ENCODE data around the gene FSIP1.

Gene FSIP1

GRCh38 chr15:39665629-39666250 is 116.9 kb downstream of the FSIP1 start:
- no peak overlapping the region for H3K14ac ChIP-seq (ENCODE audit: low read length in 2 of 2)
- no peaks in the 10 kb centered on the region for H3K79me1 ChIP-seq (replicated peaks; ENCODE audit: low read length, poor library complexity, severe bottlenecking)
- no peak overlapping the region for H2AK5ac ChIP-seq (ENCODE audit: low read length, severe bottlenecking)
- no peak overlapping the region for H3K4me2 ChIP-seq (ENCODE audit: low read length, poor library complexity, severe bottlenecking)
- H3K23ac ChIP-seq (ENCODE audit: low read length in 2 of 2), result no peak overlapping the region
- H2BK5ac ChIP-seq (ENCODE audit: low read depth, low read length, poor library complexity, severe bottlenecking), result no peak overlapping the region
- peak overlapping the region; percentile 95 for H3K27ac ChIP-seq (ENCODE audit: low read length, poor library complexity, severe bottlenecking)
- no peak overlapping the region for H4K91ac ChIP-seq (ENCODE audit: low read length)
- no peak overlapping the region for H2BK15ac ChIP-seq (ENCODE audit: low read depth, poor library complexity, severe bottlenecking)
- no peak overlapping the region for H3K4ac ChIP-seq (ENCODE audit: low read depth in 1 of 2, low read length in 2 of 2)
- H3K4me3 ChIP-seq (ENCODE audit: insufficient read depth in 1 of 2, low read depth in 1 of 2, low read length in 2 of 2), result no peak overlapping the region
- no peaks in the 10 kb centered on the region for H3K9me3 ChIP-seq (ENCODE audit: control insufficient read depth, low read length)
- H3K18ac ChIP-seq (ENCODE audit: low read depth in 1 of 2, low read length in 2 of 2), result no peak overlapping the region
- no peak for DNase-seq
- no peak overlapping the region for H3K9ac ChIP-seq (ENCODE audit: low read length)
- no peak overlapping the region for H4K8ac ChIP-seq (ENCODE audit: low read length)
- no peak overlapping the region for H2BK120ac ChIP-seq (ENCODE audit: low read depth, low read length)
- no peak overlapping the region for H2BK12ac ChIP-seq (ENCODE audit: low read length in 2 of 2)
- H3K36me3 ChIP-seq (ENCODE audit: control insufficient read depth in 1 of 2, insufficient read depth in 2 of 2, low read depth in 1 of 2, low read length in 2 of 2), result no peaks in the 10 kb centered on the region
- no peak overlapping the region for H2AFZ ChIP-seq (ENCODE audit: low read depth, low read length)
- H3K27me3 ChIP-seq (ENCODE audit: control insufficient read depth in 1 of 2, insufficient read depth in 1 of 2, low read length in 2 of 2), result no peaks in the 10 kb centered on the region
- 85% methylated on average over 4 of the region's 4 CpGs for WGBS
- H3K4me1 ChIP-seq (ENCODE audit: control insufficient read depth, insufficient read depth, low read depth, low read length), result peaks cover 6% of the 10 kb centered on the region

- peak overlapping the region; percentile 82 for H2BK5ac ChIP-seq (ENCODE audit: low read depth, low read length, poor library complexity, severe bottlenecking)
- WGBS, result no CpG with 5 or more reads among the region's 2 CpGs
- H3K9me3 ChIP-seq (ENCODE audit: control insufficient read depth, low read length), result no peaks in the 10 kb centered on the region
- H2BK12ac ChIP-seq (ENCODE audit: low read length in 2 of 2), result no peak overlapping the region
- H3K4me2 ChIP-seq (ENCODE audit: low read length, poor library complexity, severe bottlenecking), result no peak overlapping the region
- no peak overlapping the region for H3K4ac ChIP-seq (ENCODE audit: low read depth in 1 of 2, low read length in 2 of 2)
- no peak overlapping the region for H4K91ac ChIP-seq (ENCODE audit: low read length)
- H2BK15ac ChIP-seq (ENCODE audit: low read depth, poor library complexity, severe bottlenecking), result no peak overlapping the region
- no peak overlapping the region for H3K27ac ChIP-seq (ENCODE audit: low read length, poor library complexity, severe bottlenecking)
- H2AK5ac ChIP-seq (ENCODE audit: low read length, severe bottlenecking), result no peak overlapping the region
- no peak for DNase-seq
- no peak overlapping the region for H3K18ac ChIP-seq (ENCODE audit: low read depth in 1 of 2, low read length in 2 of 2)
- no peak overlapping the region for H2BK120ac ChIP-seq (ENCODE audit: low read depth, low read length)
- H3K4me1 ChIP-seq (ENCODE audit: control insufficient read depth, insufficient read depth, low read depth, low read length), result peaks cover 4% of the 10 kb centered on the region
- no peaks in the 10 kb centered on the region for H3K36me3 ChIP-seq (ENCODE audit: control insufficient read depth in 1 of 2, insufficient read depth in 2 of 2, low read depth in 1 of 2, low read length in 2 of 2)
- H4K8ac ChIP-seq (ENCODE audit: low read length), result no peak overlapping the region
- H3K9ac ChIP-seq (ENCODE audit: low read length), result no peak overlapping the region
- no peak overlapping the region for H3K23ac ChIP-seq (ENCODE audit: low read length in 2 of 2)
- no peak overlapping the region for H3K4me3 ChIP-seq (ENCODE audit: insufficient read depth in 1 of 2, low read depth in 1 of 2, low read length in 2 of 2)
- H2AFZ ChIP-seq (ENCODE audit: low read depth, low read length), result no peak overlapping the region
- H3K14ac ChIP-seq (ENCODE audit: low read length in 2 of 2), result no peak overlapping the region
- H3K27me3 ChIP-seq (ENCODE audit: control insufficient read depth in 1 of 2, insufficient read depth in 1 of 2, low read length in 2 of 2), result no peaks in the 10 kb centered on the region
- no peaks in the 10 kb centered on the region for H3K79me1 ChIP-seq (replicated peaks; ENCODE audit: low read length, poor library complexity, severe bottlenecking)
Observed at GRCh38 chr15:39663704-39664250, 118.9 kb downstream of the FSIP1 start.

- Histone ChIP-seq H3K4me2 (ENCODE audit: low read length, poor library complexity, severe bottlenecking) (no peak overlapping the region), H3K4me1 (ENCODE audit: control insufficient read depth, insufficient read depth, low read depth, low read length) (peaks cover 2% of the 10 kb centered on the region), H2AK5ac (ENCODE audit: low read length, severe bottlenecking) (no peak overlapping the region), H3K18ac (ENCODE audit: low read depth in 1 of 2, low read length in 2 of 2) (no peak overlapping the region), H2BK12ac (ENCODE audit: low read length in 2 of 2) (no peak overlapping the region), H3K79me1 (replicated peaks; ENCODE audit: low read length, poor library complexity, severe bottlenecking) (no peaks in the 10 kb centered on the region), H2AFZ (ENCODE audit: low read depth, low read length) (no peak overlapping the region), H2BK5ac (ENCODE audit: low read depth, low read length, poor library complexity, severe bottlenecking) (no peak overlapping the region), H3K9me3 (ENCODE audit: control insufficient read depth, low read length) (no peaks in the 10 kb centered on the region), H3K14ac (ENCODE audit: low read length in 2 of 2) (no peak overlapping the region), H3K27ac (ENCODE audit: low read length, poor library complexity, severe bottlenecking) (peak overlapping the region; percentile 83), H4K91ac (ENCODE audit: low read length) (no peak overlapping the region), H3K9ac (ENCODE audit: low read length) (no peak overlapping the region), H2BK15ac (ENCODE audit: low read depth, poor library complexity, severe bottlenecking) (no peak overlapping the region), H4K8ac (ENCODE audit: low read length) (no peak overlapping the region), H2BK120ac (ENCODE audit: low read depth, low read length) (no peak overlapping the region), H3K27me3 (ENCODE audit: control insufficient read depth in 1 of 2, insufficient read depth in 1 of 2, low read length in 2 of 2) (no peaks in the 10 kb centered on the region), H3K36me3 (ENCODE audit: control insufficient read depth in 1 of 2, insufficient read depth in 2 of 2, low read depth in 1 of 2, low read length in 2 of 2) (no peaks in the 10 kb centered on the region), H3K23ac (ENCODE audit: low read length in 2 of 2) (no peak overlapping the region), H3K4ac (ENCODE audit: low read depth in 1 of 2, low read length in 2 of 2) (no peak overlapping the region), H3K4me3 (ENCODE audit: insufficient read depth in 1 of 2, low read depth in 1 of 2, low read length in 2 of 2) (no peak overlapping the region)
- no peak for DNase-seq
Observed at GRCh38 chr15:39661776-39662175, 120.9 kb downstream of the FSIP1 start.

GRCh38 chr15:39658740-39659139 is 123.9 kb downstream of the FSIP1 start:
- Histone ChIP-seq H3K79me1 (replicated peaks; ENCODE audit: low read length, poor library complexity, severe bottlenecking) (no peaks in the 10 kb centered on the region), H3K36me3 (ENCODE audit: control insufficient read depth in 1 of 2, insufficient read depth in 2 of 2, low read depth in 1 of 2, low read length in 2 of 2) (no peaks in the 10 kb centered on the region), H2AK5ac (ENCODE audit: low read length, severe bottlenecking) (no peak overlapping the region), H2BK120ac (ENCODE audit: low read depth, low read length) (no peak overlapping the region), H2AFZ (ENCODE audit: low read depth, low read length) (no peak overlapping the region), H3K9ac (ENCODE audit: low read length) (no peak overlapping the region), H3K4me3 (ENCODE audit: insufficient read depth in 1 of 2, low read depth in 1 of 2, low read length in 2 of 2) (no peak overlapping the region), H4K91ac (ENCODE audit: low read length) (no peak overlapping the region), H2BK12ac (ENCODE audit: low read length in 2 of 2) (no peak overlapping the region), H3K27me3 (ENCODE audit: control insufficient read depth in 1 of 2, insufficient read depth in 1 of 2, low read length in 2 of 2) (no peaks in the 10 kb centered on the region), H3K9me3 (ENCODE audit: control insufficient read depth, low read length) (no peaks in the 10 kb centered on the region), H3K14ac (ENCODE audit: low read length in 2 of 2) (no peak overlapping the region), H4K8ac (ENCODE audit: low read length) (no peak overlapping the region), H3K4ac (ENCODE audit: low read depth in 1 of 2, low read length in 2 of 2) (no peak overlapping the region), H3K4me2 (ENCODE audit: low read length, poor library complexity, severe bottlenecking) (no peak overlapping the region), H3K4me1 (ENCODE audit: control insufficient read depth, insufficient read depth, low read depth, low read length) (peaks cover 2% of the 10 kb centered on the region), H3K27ac (ENCODE audit: low read length, poor library complexity, severe bottlenecking) (no peak overlapping the region), H2BK15ac (ENCODE audit: low read depth, poor library complexity, severe bottlenecking) (no peak overlapping the region), H3K23ac (ENCODE audit: low read length in 2 of 2) (no peak overlapping the region), H3K18ac (ENCODE audit: low read depth in 1 of 2, low read length in 2 of 2) (no peak overlapping the region), H2BK5ac (ENCODE audit: low read depth, low read length, poor library complexity, severe bottlenecking) (no peak overlapping the region)
- WGBS, result 94% methylated on average over 1 of the region's 3 CpGs
- DNase-seq, result no peak
